Uterus (tissue), 4 donors: Measurements from ENCODE around the gene CHRM3. TPM values are rescaled to one million over a fixed set of nuclear protein-coding genes. Genes with fewer than 3 reads are reported as not detected.

ENCODE experiments used
- DNase-seq, 2 donors: peaks; one replicate each; pipeline ENCODE4 v3.0.0-alpha.2; 2019 to 2020
- H3K27ac ChIP-seq, 2 donors: fragments of 200-600 bp; sonication (generic); 1 replicate in 1 of 2; 2 replicates in 1 of 2; pipeline ENCODE4 v1.5.1; 2016 to 2018
- H3K27me3 ChIP-seq, 2 donors: fragments of 200-600 bp; sonication (generic); one replicate each; pipeline ENCODE4 v1.5.1; 2018 to 2019; ENCODE audit warnings: control low read depth in 1 of 2
- H3K36me3 ChIP-seq, 2 donors: fragments of 200-600 bp; sonication (generic); one replicate each; pipeline ENCODE4 v1.5.1; 2019; ENCODE audit warnings: control low read depth in 1 of 2
- H3K4me1 ChIP-seq, 2 donors: fragments of 200-600 bp; sonication (generic); one replicate each; pipeline ENCODE4 v1.5.1; 2018 to 2019; ENCODE audit warnings: control low read depth in 1 of 2
- H3K4me3 ChIP-seq, 2 donors: fragments of 200-600 bp; sonication (generic); 1 replicate in 1 of 2; 2 replicates in 1 of 2; pipeline ENCODE4 v1.5.1; 2018 to 2019; ENCODE audit warnings: mild to moderate bottlenecking in 1 of 2
- H3K9me3 ChIP-seq, 2 donors: fragments of 200-600 bp; sonication (generic); one replicate each; pipeline ENCODE4 v1.5.1; 2019; ENCODE audit warnings: control low read depth in 1 of 2
- POLR2A ChIP-seq, 2 donors: fragments of 450-650 bp; IDR thresholded peaks; one replicate each; pipeline ENCODE4 v1.6.1; 2016; ENCODE audit warnings: antibody characterized with exemption in 2 of 2, mild to moderate bottlenecking in 1 of 2, moderate library complexity in 1 of 2
- intact Hi-C: fragments of 100-400 bp; cut with DNase I; formaldehyde crosslinking; loops from one replicate; pipeline ENCODE4 v1.15.1; 2023; ENCODE audit warnings: low total_unique reads
- total RNA-seq, 4 donors: library from RNA; depleted of rRNA in 3 of 4; stranded (reverse); fragments of >200 nt in 3 of 4; gene quantifications; one replicate each; pipeline versions ENCODE4 v1.1.0 to v1.2.4, GENCODE V29; 2014 to 2023
- TF ChIP-seq, protein P1 (sequence below), 4 experiments: fragments of 200-600 bp in 2 of 4; fragments of 450-650 bp in 2 of 4; sonication (generic) in 2 of 4; IDR thresholded peaks; one replicate each; pipeline ENCODE4 v1.5.1; 2016 to 2019; ENCODE audit warnings: antibody characterized with exemption in 4 of 4, mild to moderate bottlenecking in 2 of 4, moderate library complexity in 1 of 4
- donor health status: DM: yes; HTN: yes; CAD: no.

The CHRM3 gene
- total RNA-seq, 4 donors from 2014 or later, result 8.3 to 47.1 (median 15.7) TPM

DNA sequence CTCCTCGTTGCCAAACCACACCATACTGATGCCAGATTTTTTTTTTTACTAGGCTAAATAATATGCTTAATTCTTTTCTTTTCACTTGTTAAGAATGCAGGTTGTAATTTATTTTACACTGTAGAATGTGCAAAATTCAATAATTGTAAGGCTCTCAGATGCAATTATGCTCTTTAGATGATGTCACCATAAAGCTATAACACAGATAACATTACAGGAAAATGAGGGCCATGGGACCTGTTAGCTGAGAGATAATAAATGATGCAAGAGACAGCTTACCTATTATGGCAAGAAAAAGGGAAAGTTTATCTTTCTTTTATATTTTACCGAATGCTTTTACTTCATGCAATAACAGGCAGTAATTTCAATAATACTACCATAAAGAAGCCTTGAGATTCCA, 35.4 kb downstream of the CHRM3 start:
- DNase-seq, result no peak
- Histone ChIP-seq H3K27me3 (no peaks in the 10 kb centered on the region), H3K4me1 (no peaks in the 10 kb centered on the region), H3K4me3 (no peak overlapping the region), H3K9me3 (no peaks in the 10 kb centered on the region), H3K36me3 (no peaks in the 10 kb centered on the region), H3K27ac (no peak overlapping the region)
- TF ChIP-seq POLR2A (IDR thresholded peaks at IDR 0.05), result no peak
- TF ChIP-seq, protein P1, sequence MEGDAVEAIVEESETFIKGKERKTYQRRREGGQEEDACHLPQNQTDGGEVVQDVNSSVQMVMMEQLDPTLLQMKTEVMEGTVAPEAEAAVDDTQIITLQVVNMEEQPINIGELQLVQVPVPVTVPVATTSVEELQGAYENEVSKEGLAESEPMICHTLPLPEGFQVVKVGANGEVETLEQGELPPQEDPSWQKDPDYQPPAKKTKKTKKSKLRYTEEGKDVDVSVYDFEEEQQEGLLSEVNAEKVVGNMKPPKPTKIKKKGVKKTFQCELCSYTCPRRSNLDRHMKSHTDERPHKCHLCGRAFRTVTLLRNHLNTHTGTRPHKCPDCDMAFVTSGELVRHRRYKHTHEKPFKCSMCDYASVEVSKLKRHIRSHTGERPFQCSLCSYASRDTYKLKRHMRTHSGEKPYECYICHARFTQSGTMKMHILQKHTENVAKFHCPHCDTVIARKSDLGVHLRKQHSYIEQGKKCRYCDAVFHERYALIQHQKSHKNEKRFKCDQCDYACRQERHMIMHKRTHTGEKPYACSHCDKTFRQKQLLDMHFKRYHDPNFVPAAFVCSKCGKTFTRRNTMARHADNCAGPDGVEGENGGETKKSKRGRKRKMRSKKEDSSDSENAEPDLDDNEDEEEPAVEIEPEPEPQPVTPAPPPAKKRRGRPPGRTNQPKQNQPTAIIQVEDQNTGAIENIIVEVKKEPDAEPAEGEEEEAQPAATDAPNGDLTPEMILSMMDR (IDR thresholded peaks at IDR 0.05), result no peak
- intact Hi-C loops, result no loop called here

DNA sequence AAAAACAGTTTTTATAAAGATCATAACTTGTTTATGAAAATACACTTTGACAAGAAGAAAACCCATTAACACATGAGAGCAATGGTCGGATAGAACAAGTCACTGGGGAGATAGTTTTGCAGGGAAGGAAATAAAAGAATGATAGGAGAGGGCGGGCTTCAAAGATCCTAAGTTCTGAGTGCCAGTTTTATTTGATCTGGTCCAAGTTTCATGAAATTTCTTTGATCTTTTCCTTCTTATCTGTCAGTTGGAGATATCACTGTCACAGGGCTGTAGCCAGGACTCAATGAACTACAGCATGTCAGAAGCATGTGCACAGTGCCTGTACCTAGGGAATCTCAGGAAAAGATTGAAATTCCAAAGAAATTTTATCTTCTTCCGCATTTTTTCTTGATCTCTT, 36.5 kb downstream of the CHRM3 start:
- Histone ChIP-seq H3K4me3 (no peak overlapping the region), H3K27ac (no peak overlapping the region), H3K9me3 (no peaks in the 10 kb centered on the region), H3K36me3 (no peaks in the 10 kb centered on the region), H3K27me3 (no peaks in the 10 kb centered on the region), H3K4me1 (no peaks in the 10 kb centered on the region)
- TF ChIP-seq POLR2A (IDR thresholded peaks at IDR 0.05), result no peak
- intact Hi-C loops, result no loop called here
- DNase-seq, result no peak

DNA sequence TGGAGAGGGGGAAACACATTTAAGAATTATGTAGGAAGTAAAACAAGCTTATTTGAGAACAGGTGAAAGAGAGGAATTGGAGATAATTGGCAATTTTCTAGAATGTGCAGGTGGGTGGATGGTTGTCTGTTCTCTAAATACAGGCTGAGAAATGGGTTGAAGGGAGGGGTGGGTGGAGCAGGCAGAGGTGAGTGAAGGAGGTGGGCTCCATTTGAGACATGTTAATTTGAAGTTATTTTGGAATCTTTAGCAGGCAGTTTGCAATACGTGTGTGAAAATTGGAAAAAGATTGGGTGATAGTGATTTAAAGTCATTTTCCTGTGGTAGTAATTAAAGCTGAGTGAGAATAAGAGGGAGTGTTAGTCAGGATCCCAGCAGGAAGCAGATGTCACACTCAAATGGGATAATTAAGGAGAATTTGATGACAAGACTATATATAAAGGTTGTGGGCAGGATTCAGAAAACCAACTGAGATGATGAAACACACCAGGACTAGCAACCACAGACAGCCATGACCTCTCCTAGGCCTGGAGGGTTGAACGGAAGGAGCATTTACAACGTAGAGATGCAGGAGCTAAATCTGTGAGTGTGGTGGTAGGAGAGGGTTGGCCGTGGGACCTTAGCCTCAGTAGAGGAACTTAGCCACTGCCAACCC, 40.6 kb downstream of the CHRM3 start:
- DNase-seq, result no peak
- no peaks in the 10 kb centered on the region for H3K27me3 ChIP-seq
- H3K9me3 ChIP-seq, result no peaks in the 10 kb centered on the region
- H3K4me3 ChIP-seq, result no peak overlapping the region
- no peaks in the 10 kb centered on the region for H3K4me1 ChIP-seq
- intact Hi-C loops, result no loop called here
- no peak overlapping the region for H3K27ac ChIP-seq
- TF ChIP-seq, protein P1 (IDR thresholded peaks at IDR 0.05), result no peak
- TF ChIP-seq POLR2A (IDR thresholded peaks at IDR 0.05), result no peak
- no peaks in the 10 kb centered on the region for H3K36me3 ChIP-seq

DNA sequence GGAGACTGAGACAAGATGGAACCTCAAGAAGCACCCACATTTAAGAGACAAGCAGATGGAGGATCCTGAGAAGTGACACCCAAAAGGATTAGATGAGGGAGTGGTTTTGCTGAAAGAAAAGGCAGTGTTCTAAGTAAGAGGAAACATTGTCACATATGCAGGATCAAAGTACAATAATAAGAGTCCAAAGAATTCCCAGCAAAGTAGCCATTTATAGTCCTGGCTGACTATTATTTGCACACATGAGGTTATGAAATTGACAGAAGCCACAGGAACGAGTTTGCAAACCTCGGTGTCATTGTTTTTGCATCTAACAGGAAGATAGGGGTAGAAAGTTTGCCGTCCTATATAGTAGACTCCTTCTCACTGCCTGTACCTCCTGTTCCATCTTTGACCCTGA, 41.3 kb downstream of the CHRM3 start:
- H3K4me1 ChIP-seq, result no peaks in the 10 kb centered on the region
- intact Hi-C loops, result no loop called here
- no peak for TF ChIP-seq POLR2A (IDR thresholded peaks at IDR 0.05)
- TF ChIP-seq, protein P1 (IDR thresholded peaks at IDR 0.05), result no peak

DNA sequence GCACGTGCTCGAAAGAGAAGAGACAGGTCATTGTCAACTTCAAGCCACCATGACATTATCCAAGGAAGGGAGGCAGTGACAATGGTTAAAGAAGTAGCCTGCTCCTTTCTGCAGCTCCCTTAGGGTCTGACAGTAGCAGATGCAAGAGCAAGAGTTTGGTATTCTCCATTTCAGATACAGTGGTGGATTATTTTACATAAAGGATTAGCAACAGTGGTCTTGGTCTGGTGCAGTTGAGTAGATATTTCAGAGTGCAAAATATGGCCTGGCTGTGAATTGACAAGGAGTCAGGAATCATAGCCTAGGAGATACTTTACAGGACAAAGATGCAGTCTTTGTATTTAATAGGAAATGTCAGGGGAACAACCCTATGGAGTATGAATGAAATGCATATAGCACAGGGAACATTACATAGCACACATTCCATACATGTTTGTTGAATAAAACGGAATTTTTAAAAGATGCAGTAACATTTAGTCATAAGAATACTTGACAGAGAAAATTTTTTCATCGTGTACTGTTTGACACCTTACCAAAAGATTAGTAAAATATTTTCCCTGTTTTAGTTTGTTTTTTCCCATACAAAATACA, 41.8 kb downstream of the CHRM3 start:
- Histone ChIP-seq H3K9me3 (no peaks in the 10 kb centered on the region), H3K27ac (no peak overlapping the region), H3K4me3 (no peak overlapping the region)

More for the DNA sequence above, 41.3 kb downstream of the CHRM3 start:
- no peak for DNase-seq
- Histone ChIP-seq H3K27me3 (no peaks in the 10 kb centered on the region), H3K36me3 (no peaks in the 10 kb centered on the region), H3K4me3 (no peak overlapping the region), H3K27ac (no peak overlapping the region), H3K9me3 (no peaks in the 10 kb centered on the region)

More for the DNA sequence above, 41.8 kb downstream of the CHRM3 start:
- TF ChIP-seq, protein P1 (IDR thresholded peaks at IDR 0.05), result no peak
- no peak for TF ChIP-seq POLR2A (IDR thresholded peaks at IDR 0.05)
- H3K36me3 ChIP-seq, result no peaks in the 10 kb centered on the region
- no peaks in the 10 kb centered on the region for H3K4me1 ChIP-seq
- no peaks in the 10 kb centered on the region for H3K27me3 ChIP-seq
- no peak for DNase-seq
- intact Hi-C loops, result no loop called here
